Measurements from ENCODE around the gene SERPINA5. TPM values are rescaled to one million over a fixed set of nuclear protein-coding genes. Genes with fewer than 3 reads are reported as not detected.
A peak's percentile ranks its signal among the peaks of the same experiment; 100 is the strongest.

SERPINA5 gene
- total RNA-seq, 1 experiment from 2014 or later = 2.2 TPM

DNA sequence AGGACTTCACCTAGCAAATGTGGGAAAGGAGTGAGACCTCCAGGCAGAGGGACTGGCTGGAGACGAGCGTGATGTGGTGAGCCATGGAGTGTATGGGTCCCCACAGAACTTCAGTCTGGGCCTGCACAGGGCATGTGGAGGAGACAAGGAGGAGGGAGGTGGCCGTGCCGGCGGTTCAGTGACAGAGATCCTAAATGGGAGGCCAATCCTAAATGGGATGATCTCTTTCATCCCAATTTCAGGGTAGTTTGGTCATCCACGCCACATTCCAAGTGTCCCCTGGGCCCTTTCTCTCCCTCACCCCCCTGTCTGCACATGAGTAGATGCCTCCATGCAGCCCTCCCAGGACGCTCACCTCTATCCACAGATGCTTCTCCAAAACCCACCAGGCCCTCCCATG is 13.2 kb downstream of the SERPINA5 start:
- intact Hi-C loops (cut with micrococcal nuclease; ENCODE audit: unreplicated experiment) = loop anchor here (2.0 kb wide), 1 partner anchor 22 kb away; no protein-coding TSS in a partner anchor
- TF ChIP-seq, protein P1, sequence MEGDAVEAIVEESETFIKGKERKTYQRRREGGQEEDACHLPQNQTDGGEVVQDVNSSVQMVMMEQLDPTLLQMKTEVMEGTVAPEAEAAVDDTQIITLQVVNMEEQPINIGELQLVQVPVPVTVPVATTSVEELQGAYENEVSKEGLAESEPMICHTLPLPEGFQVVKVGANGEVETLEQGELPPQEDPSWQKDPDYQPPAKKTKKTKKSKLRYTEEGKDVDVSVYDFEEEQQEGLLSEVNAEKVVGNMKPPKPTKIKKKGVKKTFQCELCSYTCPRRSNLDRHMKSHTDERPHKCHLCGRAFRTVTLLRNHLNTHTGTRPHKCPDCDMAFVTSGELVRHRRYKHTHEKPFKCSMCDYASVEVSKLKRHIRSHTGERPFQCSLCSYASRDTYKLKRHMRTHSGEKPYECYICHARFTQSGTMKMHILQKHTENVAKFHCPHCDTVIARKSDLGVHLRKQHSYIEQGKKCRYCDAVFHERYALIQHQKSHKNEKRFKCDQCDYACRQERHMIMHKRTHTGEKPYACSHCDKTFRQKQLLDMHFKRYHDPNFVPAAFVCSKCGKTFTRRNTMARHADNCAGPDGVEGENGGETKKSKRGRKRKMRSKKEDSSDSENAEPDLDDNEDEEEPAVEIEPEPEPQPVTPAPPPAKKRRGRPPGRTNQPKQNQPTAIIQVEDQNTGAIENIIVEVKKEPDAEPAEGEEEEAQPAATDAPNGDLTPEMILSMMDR (IDR thresholded peaks at IDR 0.05; ENCODE audit: insufficient read depth in 1 of 2, low read depth in 1 of 2, low read length in 1 of 2, severe bottlenecking in 1 of 2, unreplicated experiment in 1 of 2) = no peak
- BruUV-seq (replicated peaks) = no TSS peak
- ChIA-PET CTCF (no interaction called here), POLR2A (no interaction called here)
- H3K4me1 Mint-ChIP-seq (ENCODE audit: low read depth, unreplicated experiment) = peaks cover 27% of the 10 kb centered on the region
- Histone ChIP-seq H3K27me3 (replicated peaks; ENCODE audit: control insufficient read depth, insufficient read depth, low read length) (no peaks in the 10 kb centered on the region), H3K4me1 (peaks cover 30% of the 10 kb centered on the region), H3K36me3 (ENCODE audit: control insufficient read depth, insufficient read depth, low read length) (no peaks in the 10 kb centered on the region), H3K9me3 (no peaks in the 10 kb centered on the region), H3K4me3 (ENCODE audit: low read depth, low read length) (no peak overlapping the region)
- no peaks in the 10 kb centered on the region for H3K27me3 Mint-ChIP-seq (ENCODE audit: insufficient read depth, unreplicated experiment)
- H3K9me3 Mint-ChIP-seq (ENCODE audit: unreplicated experiment) = peaks cover 12% of the 10 kb centered on the region
- no peak overlapping the region for H3K4me3 Mint-ChIP-seq (ENCODE audit: unreplicated experiment)
- no peak for DNase-seq
- peaks cover 5% of the 10 kb centered on the region for H3K36me3 Mint-ChIP-seq (ENCODE audit: insufficient read depth, unreplicated experiment)
- H3K27ac Mint-ChIP-seq (ENCODE audit: unreplicated experiment) = peak overlapping the region; percentile 36

DNA sequence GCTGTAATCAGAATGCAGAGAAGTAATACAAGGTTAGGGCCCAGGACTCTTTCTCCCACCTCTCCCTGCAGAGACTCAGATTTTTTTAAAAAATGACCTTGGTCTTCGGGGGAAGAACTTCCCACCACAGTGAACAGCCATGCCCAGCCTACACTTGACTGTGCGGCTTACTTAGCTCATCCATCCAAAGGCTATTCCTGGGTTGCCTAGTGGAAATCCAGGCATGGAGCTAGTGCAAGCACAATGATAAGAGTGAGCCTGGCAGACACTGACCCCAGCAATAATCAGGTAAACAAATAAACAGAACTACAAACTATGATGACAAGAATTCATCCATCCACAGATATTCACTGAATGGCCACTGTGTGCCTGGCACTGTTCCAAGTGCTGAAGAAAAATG is 14.7 kb downstream of the SERPINA5 start:
- H3K36me3 ChIP-seq (ENCODE audit: control insufficient read depth, insufficient read depth, low read length) = no peaks in the 10 kb centered on the region
- Mint-ChIP-seq H3K9me3 (ENCODE audit: unreplicated experiment) (peaks cover 10% of the 10 kb centered on the region), H3K27me3 (ENCODE audit: insufficient read depth, unreplicated experiment) (no peaks in the 10 kb centered on the region), H3K4me3 (ENCODE audit: unreplicated experiment) (no peak overlapping the region), H3K4me1 (ENCODE audit: low read depth, unreplicated experiment) (peaks cover 40% of the 10 kb centered on the region), H3K36me3 (ENCODE audit: insufficient read depth, unreplicated experiment) (peaks cover 5% of the 10 kb centered on the region), H3K27ac (ENCODE audit: unreplicated experiment) (no peak overlapping the region)
- H3K9me3 ChIP-seq = no peaks in the 10 kb centered on the region
- ChIA-PET POLR2A (no interaction called here), CTCF (interaction anchor here (0.7 kb wide), 1 partner anchor 47 kb away, joined by 4 read pairs; no protein-coding TSS in a partner anchor)
- DNase-seq = no peak
- no peak overlapping the region for H3K4me3 ChIP-seq (ENCODE audit: low read depth, low read length)
- H3K27me3 ChIP-seq (replicated peaks; ENCODE audit: control insufficient read depth, insufficient read depth, low read length) = no peaks in the 10 kb centered on the region
- no TSS peak for BruUV-seq (replicated peaks)
- TF ChIP-seq, protein P1 (IDR thresholded peaks at IDR 0.05; ENCODE audit: insufficient read depth in 1 of 2, low read depth in 1 of 2, low read length in 1 of 2, severe bottlenecking in 1 of 2, unreplicated experiment in 1 of 2) = no peak
- peaks cover 44% of the 10 kb centered on the region for H3K4me1 ChIP-seq
- intact Hi-C loops (cut with micrococcal nuclease; ENCODE audit: unreplicated experiment) = loop anchor here (2.0 kb wide), 1 partner anchor 23 kb away; no protein-coding TSS in a partner anchor

DNA sequence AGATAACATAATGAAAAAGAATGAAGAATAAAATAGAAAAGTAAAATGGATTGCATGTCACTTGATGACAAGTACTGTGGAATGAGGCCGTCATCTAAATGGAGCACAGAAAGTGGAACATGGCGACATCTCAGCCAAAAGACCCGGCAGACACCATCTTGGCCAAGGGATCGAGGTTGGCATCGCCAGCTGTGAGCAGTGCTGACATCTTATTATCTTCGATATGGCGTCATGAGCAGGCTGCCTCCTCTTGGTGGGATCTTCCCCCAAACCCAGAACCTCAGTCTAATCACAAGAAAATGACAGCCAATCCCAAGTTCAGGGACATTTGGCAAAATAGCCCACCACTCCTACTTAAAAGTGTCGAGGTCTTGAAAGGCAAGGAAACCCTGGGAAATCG is 15.1 kb downstream of the SERPINA5 start:
- H3K36me3 Mint-ChIP-seq (ENCODE audit: insufficient read depth, unreplicated experiment) = peaks cover 5% of the 10 kb centered on the region
- H3K4me3 Mint-ChIP-seq (ENCODE audit: unreplicated experiment) = no peak overlapping the region
- no TSS peak for BruUV-seq (replicated peaks)
- peaks cover 44% of the 10 kb centered on the region for H3K4me1 Mint-ChIP-seq (ENCODE audit: low read depth, unreplicated experiment)
- TF ChIP-seq, protein P1 (IDR thresholded peaks at IDR 0.05; ENCODE audit: insufficient read depth in 1 of 2, low read depth in 1 of 2, low read length in 1 of 2, severe bottlenecking in 1 of 2, unreplicated experiment in 1 of 2) = no peak
- intact Hi-C loops (cut with micrococcal nuclease; ENCODE audit: unreplicated experiment) = no loop called here
- Histone ChIP-seq H3K27me3 (replicated peaks; ENCODE audit: control insufficient read depth, insufficient read depth, low read length) (no peaks in the 10 kb centered on the region), H3K9me3 (no peaks in the 10 kb centered on the region), H3K4me1 (peaks cover 49% of the 10 kb centered on the region), H3K4me3 (ENCODE audit: low read depth, low read length) (no peak overlapping the region), H3K36me3 (ENCODE audit: control insufficient read depth, insufficient read depth, low read length) (no peaks in the 10 kb centered on the region)
- DNase-seq = no peak
- no peak overlapping the region for H3K27ac Mint-ChIP-seq (ENCODE audit: unreplicated experiment)
- peaks cover 6% of the 10 kb centered on the region for H3K9me3 Mint-ChIP-seq (ENCODE audit: unreplicated experiment)
- H3K27me3 Mint-ChIP-seq (ENCODE audit: insufficient read depth, unreplicated experiment) = no peaks in the 10 kb centered on the region
- ChIA-PET CTCF (interaction anchor here (0.7 kb wide), 1 partner anchor 47 kb away, joined by 4 read pairs; no protein-coding TSS in a partner anchor), POLR2A (no interaction called here)
